Neural cell (in vitro differentiated cells): Measurements from ENCODE around the gene EPHA6. TPM values are rescaled to one million over a fixed set of nuclear protein-coding genes. Genes with fewer than 3 reads are reported as not detected.

Experiments used
- H2AFZ ChIP-seq: fragments of 200-600, 300-800 bp; sonication (generic), shearing (Covaris generic); 2 replicates; pipeline ENCODE4 v1.6.0; 2014; ENCODE audit warnings: low read depth, mild to moderate bottlenecking, antibody characterized with exemption, low read length, moderate library complexity
- H3F3A ChIP-seq: fragments of 200-600 bp; shearing (Covaris generic); 2 replicates; pipeline ENCODE4 v1.6.1; 2016; ENCODE audit warnings: mild to moderate bottlenecking, moderate library complexity, mixed read lengths, antibody characterized with exemption, low read length; ENCODE audit not compliant: insufficient read depth, poor library complexity, severe bottlenecking
- H3K27ac ChIP-seq: fragments of 200-600, 300-800 bp; sonication (generic), shearing (Covaris generic); 2 replicates; pipeline ENCODE4 v1.5.1; 2014; ENCODE audit warnings: mild to moderate bottlenecking, low read length, moderate library complexity
- H3K27me3 ChIP-seq: fragments of 300-800, 200-600 bp; sonication (generic), shearing (Covaris generic); 2 replicates; pipeline ENCODE4 v1.6.0; 2014; ENCODE audit warnings: mild to moderate bottlenecking, low read depth, low read length, moderate library complexity; ENCODE audit not compliant: insufficient read depth
- H3K36me3 ChIP-seq: fragments of 300-800, 200-600 bp; sonication (generic), shearing (Covaris generic); 2 replicates; pipeline ENCODE4 v1.5.1; 2014; ENCODE audit warnings: mild to moderate bottlenecking, antibody characterized with exemption, low read length, moderate library complexity; ENCODE audit not compliant: insufficient read depth
- H3K4me2 ChIP-seq: fragments of 300-800, 200-600 bp; sonication (generic), shearing (Covaris generic); 2 replicates; pipeline ENCODE4 v1.6.0; 2014; ENCODE audit warnings: mild to moderate bottlenecking, low read length
- H3K4me3 ChIP-seq: fragments of 300-800, 200-600 bp; sonication (generic), shearing (Covaris generic); 2 replicates; pipeline ENCODE4 v1.5.1; 2014; ENCODE audit warnings: mild to moderate bottlenecking, low read length, moderate library complexity
- H3K79me2 ChIP-seq: fragments of 200-600 bp; shearing (Covaris generic); replicated peaks from 2 replicates; pipeline ENCODE4 v1.6.0; 2014; ENCODE audit warnings: mild to moderate bottlenecking, low read length, moderate library complexity; ENCODE audit not compliant: insufficient read depth
- H3K9ac ChIP-seq: fragments of 300-800, 200-600 bp; sonication (generic), shearing (Covaris generic); 2 replicates; pipeline ENCODE4 v1.6.1; 2016; ENCODE audit warnings: mild to moderate bottlenecking, low read length, mixed read lengths
- H3K9me2 ChIP-seq: fragments of 200-600 bp; shearing (Covaris generic); 2 replicates; pipeline ENCODE4 v1.6.1; 2016; ENCODE audit warnings: mild to moderate bottlenecking, low read length, mixed read lengths; ENCODE audit not compliant: insufficient read depth
- H3K9me3 ChIP-seq: fragments of 200-600, 300-800 bp; sonication (generic), shearing (Covaris generic); 2 replicates; pipeline ENCODE4 v1.6.1; 2016; ENCODE audit warnings: mild to moderate bottlenecking, mixed run types, low read length, moderate library complexity, mixed read lengths
- H4K20me1 ChIP-seq: fragments of 200-600 bp; shearing (Covaris generic); 2 replicates; pipeline ENCODE4 v1.6.1; 2016; ENCODE audit warnings: mild to moderate bottlenecking, mixed run types; ENCODE audit not compliant: insufficient read depth
- CTCF ChIP-seq: fragments of 450-650 bp; IDR thresholded peaks from 2 replicates; pipeline ENCODE4 v1.5.1; 2014; ENCODE audit warnings: antibody characterized with exemption, mild to moderate bottlenecking, moderate library complexity; ENCODE audit not compliant: poor library complexity, severe bottlenecking
- EP300 ChIP-seq: fragments of 450-650 bp; conservative IDR thresholded peaks from 2 replicates; pipeline ENCODE4 v1.6.1; 2014; ENCODE audit warnings: antibody characterized with exemption, mild to moderate bottlenecking, moderate library complexity; ENCODE audit not compliant: poor library complexity, severe bottlenecking
- EZH2 ChIP-seq: fragments of 200-600, 300-800 bp; shearing (Covaris generic), sonication (generic); IDR thresholded peaks from 2 replicates; pipeline ENCODE4 v1.6.1; 2014; ENCODE audit warnings: antibody characterized with exemption, low read length, borderline replicate concordance, mild to moderate bottlenecking; ENCODE audit not compliant: insufficient read depth, poor library complexity, severe bottlenecking
- MXI1 ChIP-seq: fragments of 450-650 bp; conservative IDR thresholded peaks from 2 replicates; pipeline ENCODE4 v1.6.1; 2014; ENCODE audit warnings: antibody characterized with exemption, mild to moderate bottlenecking; ENCODE audit not compliant: poor library complexity, severe bottlenecking
- POLR2AphosphoS5 ChIP-seq: IDR thresholded peaks from 2 replicates; pipeline ENCODE4 v1.6.1; 2012
- RAD21 ChIP-seq: fragments of 450-650 bp; conservative IDR thresholded peaks from 2 replicates; pipeline ENCODE4 v1.6.1; 2014; ENCODE audit warnings: antibody characterized with exemption, mild to moderate bottlenecking, moderate library complexity
- REST ChIP-seq: IDR thresholded peaks from 2 replicates; pipeline ENCODE4 v1.6.1; 2012; ENCODE audit warnings: borderline replicate concordance
- SMC3 ChIP-seq: fragments of 450-650 bp; conservative IDR thresholded peaks from 2 replicates; pipeline ENCODE4 v1.6.1; 2014; ENCODE audit warnings: antibody characterized with exemption, mild to moderate bottlenecking, moderate library complexity; ENCODE audit not compliant: poor library complexity
- TAF1 ChIP-seq: IDR thresholded peaks from 2 replicates; pipeline ENCODE4 v1.6.1; 2012; ENCODE audit warnings: low read depth
- polyA plus RNA-seq: library from polyadenylated mRNA; depleted of rRNA; stranded (reverse); fragments of >200 nt; gene quantifications from 2 replicates; pipeline ENCODE4 v1.2.3, GENCODE V29; 2014

The EPHA6 gene
- polyA plus RNA-seq, 1 donor from 2014 or later = 0.56 TPM

GRCh38 chr3:97738761-97739160 lies 924.4 kb downstream of the EPHA6 start:
- Histone ChIP-seq H3K36me3 (no peaks in the 10 kb centered on the region), H3K4me3 (no peak overlapping the region), H3K9me3 (no peaks in the 10 kb centered on the region), H3K27me3 (no peaks in the 10 kb centered on the region), H3K9me2 (no peaks in the 10 kb centered on the region), H3K79me2 (no peaks in the 10 kb centered on the region), H3F3A (no peaks in the 10 kb centered on the region), H3K9ac (no peak overlapping the region), H2AFZ (no peak overlapping the region), H3K4me2 (no peak overlapping the region), H4K20me1 (no peaks in the 10 kb centered on the region), H3K27ac (no peak overlapping the region)
- TF ChIP-seq POLR2AphosphoS5 (no peak), CTCF (no peak), RAD21 (no peak), TAF1 (no peak), EZH2 (no peak), MXI1 (no peak), REST (no peak), EP300 (no peak), SMC3 (no peak)

GRCh38 chr3:97742036-97742435 lies 927.6 kb downstream of the EPHA6 start:
- no peaks in the 10 kb centered on the region for H3F3A ChIP-seq
- TF ChIP-seq EZH2 (no peak), SMC3 (no peak), CTCF (no peak), REST (peak; percentile 33), MXI1 (no peak), EP300 (peak; percentile 92), POLR2AphosphoS5 (peak; percentile 90)
- no peak overlapping the region for H3K9ac ChIP-seq
- peaks cover 3% of the 10 kb centered on the region for H3K9me2 ChIP-seq
- no peak overlapping the region for H2AFZ ChIP-seq
- no peak overlapping the region for H3K4me2 ChIP-seq
- no peaks in the 10 kb centered on the region for H3K79me2 ChIP-seq
- H4K20me1 ChIP-seq = no peaks in the 10 kb centered on the region
- H3K36me3 ChIP-seq = no peaks in the 10 kb centered on the region
- no peak overlapping the region for H3K27ac ChIP-seq
- no peaks in the 10 kb centered on the region for H3K9me3 ChIP-seq
- H3K27me3 ChIP-seq = no peaks in the 10 kb centered on the region
- no peak overlapping the region for H3K4me3 ChIP-seq
